Fibroblast of mammary gland (primary cell): ENCODE measurements around the gene LECT2.

Source experiments
- DNase-seq: peaks from one replicate; pipeline ENCODE4 v3.0.0-alpha.2; 2010; ENCODE audit warnings: low read depth
- H3K4me3 ChIP-seq: 2 replicates; pipeline ENCODE4 v1.5.1; 2011; ENCODE audit warnings: low read depth, mild to moderate bottlenecking, low read length, moderate library complexity; ENCODE audit not compliant: control insufficient read depth
- TF ChIP-seq, protein P1 (sequence below): conservative IDR thresholded peaks from 2 replicates; pipeline ENCODE4 v1.5.1; 2011; ENCODE audit warnings: low read depth, low read length, inconsistent platforms; ENCODE audit not compliant: control insufficient read depth, insufficient read depth

Gene LECT2

DNA sequence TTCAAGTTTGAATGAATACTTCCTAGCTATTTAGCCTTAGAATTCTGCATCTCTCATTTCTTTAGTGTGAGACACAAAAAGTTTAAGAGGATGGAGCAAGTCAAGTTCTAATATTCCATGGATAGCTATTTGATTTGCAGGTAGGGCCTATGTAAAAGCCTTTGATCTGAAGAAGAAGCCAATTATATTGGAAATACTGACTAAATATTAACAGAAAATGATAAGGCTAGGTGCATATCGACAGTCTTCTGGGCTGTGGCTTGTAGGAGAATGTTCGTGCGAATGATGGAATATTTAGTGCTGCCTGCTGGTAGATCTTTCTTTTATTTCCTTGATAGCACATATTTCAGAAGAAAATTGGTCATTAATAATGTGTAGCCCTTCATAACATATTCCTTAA, at the start of gene LECT2:
TSS of gene LECT2 (minus strand) at position 85 of the 400 bp plus-strand sequence. CDS start 150 bp downstream, outside the sequence.
- H3K4me3 ChIP-seq: no peak within 1 kb of the TSS
- DNase-seq: no peak
- TF ChIP-seq, protein P1, sequence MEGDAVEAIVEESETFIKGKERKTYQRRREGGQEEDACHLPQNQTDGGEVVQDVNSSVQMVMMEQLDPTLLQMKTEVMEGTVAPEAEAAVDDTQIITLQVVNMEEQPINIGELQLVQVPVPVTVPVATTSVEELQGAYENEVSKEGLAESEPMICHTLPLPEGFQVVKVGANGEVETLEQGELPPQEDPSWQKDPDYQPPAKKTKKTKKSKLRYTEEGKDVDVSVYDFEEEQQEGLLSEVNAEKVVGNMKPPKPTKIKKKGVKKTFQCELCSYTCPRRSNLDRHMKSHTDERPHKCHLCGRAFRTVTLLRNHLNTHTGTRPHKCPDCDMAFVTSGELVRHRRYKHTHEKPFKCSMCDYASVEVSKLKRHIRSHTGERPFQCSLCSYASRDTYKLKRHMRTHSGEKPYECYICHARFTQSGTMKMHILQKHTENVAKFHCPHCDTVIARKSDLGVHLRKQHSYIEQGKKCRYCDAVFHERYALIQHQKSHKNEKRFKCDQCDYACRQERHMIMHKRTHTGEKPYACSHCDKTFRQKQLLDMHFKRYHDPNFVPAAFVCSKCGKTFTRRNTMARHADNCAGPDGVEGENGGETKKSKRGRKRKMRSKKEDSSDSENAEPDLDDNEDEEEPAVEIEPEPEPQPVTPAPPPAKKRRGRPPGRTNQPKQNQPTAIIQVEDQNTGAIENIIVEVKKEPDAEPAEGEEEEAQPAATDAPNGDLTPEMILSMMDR: no peak

DNA sequence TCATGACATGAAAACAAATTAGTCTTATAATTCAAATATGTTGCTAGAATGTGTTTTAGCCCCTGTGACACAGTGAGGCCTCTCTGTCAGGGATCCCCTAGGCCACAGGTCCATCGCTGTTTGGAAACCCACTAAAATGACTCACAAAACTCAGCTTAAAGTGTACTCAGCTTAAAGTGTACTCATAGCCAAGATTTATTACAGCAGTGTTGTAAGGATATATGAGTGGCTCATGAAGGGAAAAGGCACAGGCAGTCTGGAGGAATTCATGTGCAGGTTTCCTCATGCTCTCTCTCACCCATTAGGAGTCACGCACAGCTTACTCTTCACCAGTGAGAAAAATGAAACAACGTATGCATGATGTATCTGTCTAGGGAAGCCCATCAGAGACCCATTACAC, 49.7 kb upstream of the LECT2 start:
- TF ChIP-seq, protein P1: no peak
- H3K4me3 ChIP-seq: no peak overlapping the region

DNA sequence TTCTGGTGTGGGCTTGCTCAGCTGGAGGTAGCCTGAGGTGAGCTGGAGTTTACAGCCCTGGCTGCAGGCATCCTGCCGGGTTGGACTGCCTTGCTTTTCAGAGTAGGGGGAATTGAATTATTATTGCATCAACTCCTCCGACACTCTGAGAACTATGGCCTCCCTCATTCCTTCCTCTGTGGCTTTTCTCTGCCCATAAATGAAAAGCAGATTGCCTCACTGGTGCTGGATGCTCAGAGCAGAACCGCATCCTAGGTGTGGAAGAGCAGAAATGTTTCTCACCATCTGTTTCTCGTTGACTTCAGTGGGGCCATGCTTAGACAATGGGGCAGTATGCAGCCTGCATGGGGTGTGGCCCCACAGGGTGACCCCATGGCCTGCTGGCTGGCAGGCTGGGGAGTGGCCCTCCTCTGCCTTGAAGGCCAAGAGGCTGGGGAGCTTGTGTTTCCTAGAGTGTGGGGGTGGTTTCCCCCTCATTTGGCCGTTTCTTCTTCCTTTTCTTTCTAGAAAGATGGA, 46.7 kb upstream of the LECT2 start:
- no peak overlapping the region for H3K4me3 ChIP-seq
- TF ChIP-seq, protein P1: no peak
- peak; percentile 93 for DNase-seq

More for the DNA sequence above, 49.7 kb upstream of the LECT2 start:
- DNase-seq: peak; percentile 96

DNA sequence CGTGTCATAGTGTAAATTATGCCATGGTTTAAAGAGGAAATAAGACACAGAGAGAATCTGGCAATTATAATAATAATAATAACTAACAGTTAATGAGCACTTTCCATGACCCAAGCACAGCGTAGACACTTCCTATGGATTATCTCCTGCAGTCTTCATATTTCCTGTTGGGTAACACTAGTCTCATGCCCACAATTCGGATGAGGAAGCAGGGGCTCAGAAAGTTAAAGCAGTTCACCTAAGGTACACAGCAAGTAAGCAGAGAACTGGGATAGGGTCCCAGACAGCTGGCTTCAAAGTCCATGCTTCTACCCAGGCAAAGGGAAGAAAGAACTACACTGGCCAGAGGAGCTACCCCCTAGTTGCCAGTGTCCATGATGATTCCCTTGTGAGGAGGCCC, 46.1 kb upstream of the LECT2 start:
- no peak for DNase-seq
- no peak overlapping the region for H3K4me3 ChIP-seq
- TF ChIP-seq, protein P1: no peak

DNA sequence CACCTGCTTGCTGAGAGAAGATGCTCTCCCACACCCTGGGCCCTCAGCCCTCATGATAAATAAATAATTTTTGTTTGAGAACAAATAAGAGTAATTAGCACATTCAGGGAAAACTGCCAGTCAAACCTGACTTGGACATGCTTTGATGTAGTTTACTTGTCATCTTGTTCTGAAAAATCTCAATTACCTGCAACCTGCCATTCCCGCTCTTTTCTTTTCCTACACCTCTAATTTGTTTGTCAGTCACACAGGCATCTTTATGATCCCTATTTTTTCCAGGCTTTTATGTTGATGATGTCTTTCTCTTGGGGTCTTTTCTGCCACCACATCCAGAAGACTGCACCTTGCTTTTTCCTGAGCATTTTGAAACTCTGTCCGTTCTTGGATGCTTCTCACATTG, 45.4 kb upstream of the LECT2 start:
- DNase-seq: no peak
- TF ChIP-seq, protein P1: no peak
- no peak overlapping the region for H3K4me3 ChIP-seq

DNA sequence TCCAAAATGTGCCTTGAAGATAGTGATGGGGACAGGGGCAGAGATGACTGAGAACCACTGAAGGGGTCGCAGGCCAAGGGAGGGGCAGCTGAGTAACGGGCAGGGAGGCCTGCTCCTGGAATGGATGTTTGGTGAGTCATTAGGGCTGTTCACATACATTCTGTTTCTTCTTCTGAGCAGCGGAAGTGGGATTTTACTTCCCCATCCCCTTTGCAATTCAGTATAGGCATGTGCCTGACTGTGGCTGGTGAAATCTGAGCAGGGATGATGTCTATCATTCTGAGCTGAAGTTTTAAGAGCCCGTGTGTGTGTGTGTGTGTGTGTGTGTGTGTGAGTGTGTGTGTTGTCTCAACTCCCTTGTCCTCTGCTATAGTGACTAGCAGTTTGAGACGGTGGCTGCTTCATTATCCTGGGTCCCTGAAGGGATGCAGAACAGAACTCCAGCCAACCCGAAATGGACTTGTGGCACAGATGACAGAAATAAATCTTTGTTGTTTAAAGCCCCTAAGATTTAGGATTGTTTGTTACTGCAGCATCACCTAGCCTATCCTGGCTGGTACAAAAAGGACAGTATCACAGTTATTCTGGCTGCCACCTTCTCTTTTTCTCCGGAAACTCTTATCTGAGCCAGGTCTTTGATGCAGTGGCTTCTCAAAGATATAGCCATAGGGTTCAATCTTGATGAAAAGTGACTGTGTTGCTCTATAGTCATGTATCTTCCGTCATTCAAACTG, 44.8 kb upstream of the LECT2 start:
- peak; percentile 88 for DNase-seq
- TF ChIP-seq, protein P1: no peak
- no peak overlapping the region for H3K4me3 ChIP-seq
